LNCaP clone FGC (cell line): Measurements from ENCODE around the gene ADARB2.

Source experiments
- DNase-seq: peaks from one replicate; pipeline ENCODE4 v3.0.0-alpha.2; 2011; ENCODE audit warnings: low read depth
- H3K4me3 ChIP-seq: 2 replicates; pipeline ENCODE4 v1.5.1; 2011; ENCODE audit warnings: mild to moderate bottlenecking, low read depth, low read length, control low read depth
- CTCF ChIP-seq: IDR thresholded peaks from 2 replicates; pipeline ENCODE4 v1.5.1; 2012; ENCODE audit warnings: mild to moderate bottlenecking; ENCODE audit not compliant: control insufficient read depth, insufficient read depth; ENCODE audit errors: extremely low read depth

The ADARB2 gene

GRCh38 chr10:1536341-1536740 is 201.0 kb downstream of the ADARB2 start:
- no peak for DNase-seq
- TF ChIP-seq CTCF = no peak
- no peak overlapping the region for H3K4me3 ChIP-seq

- DNase-seq = no peak
- H3K4me3 ChIP-seq = no peak overlapping the region
- no peak for TF ChIP-seq CTCF
Observed at GRCh38 chr10:1535301-1535965, 201.9 kb downstream of the ADARB2 start.

GRCh38 chr10:1534820-1535219 is 202.5 kb downstream of the ADARB2 start:
- no peak overlapping the region for H3K4me3 ChIP-seq
- DNase-seq = no peak
- no peak for TF ChIP-seq CTCF

- H3K4me3 ChIP-seq = no peak overlapping the region
- no peak for TF ChIP-seq CTCF
- no peak for DNase-seq
Observed at GRCh38 chr10:1532636-1533035, 204.7 kb downstream of the ADARB2 start.

GRCh38 chr10:1531883-1532597 is 205.3 kb downstream of the ADARB2 start:
- no peak for DNase-seq
- no peak overlapping the region for H3K4me3 ChIP-seq
- TF ChIP-seq CTCF = no peak

GRCh38 chr10:1530871-1531517 is 206.3 kb downstream of the ADARB2 start:
- TF ChIP-seq CTCF = no peak
- H3K4me3 ChIP-seq = no peak overlapping the region
- peak; percentile 6 for DNase-seq
